K562 (cell line): ENCODE measurements around the gene POLE2. TPM values are rescaled to one million over a fixed set of nuclear protein-coding genes. Genes with fewer than 3 reads are reported as not detected.

Experiments used
- BHLHE40 ChIP-seq: IDR thresholded peaks from 2 replicates; pipeline ENCODE4 v1.6.1; 2011; ENCODE audit warnings: low read length, improper control_type of control experiment
- CHD2 ChIP-seq: IDR thresholded peaks from 2 replicates; pipeline ENCODE4 v1.6.1; 2011; ENCODE audit warnings: low read depth, low read length
- EHMT2 ChIP-seq: fragments of 450-650 bp; IDR thresholded peaks from 2 replicates; pipeline ENCODE4 v1.6.1; 2018; ENCODE audit warnings: antibody characterized with exemption
- FOSL1 ChIP-seq: fragments of 200-800 bp; sonication (Bioruptor generic); conservative IDR thresholded peaks from 2 replicates; pipeline ENCODE4 v1.6.1; 2016; ENCODE audit warnings: missing genetic modification characterization, missing compliant biosample characterization
- MEF2D ChIP-seq: conservative IDR thresholded peaks from 2 replicates; pipeline ENCODE4 v1.6.1; 2016; ENCODE audit warnings: low read depth, missing genetic modification characterization, missing compliant biosample characterization
- SAFB ChIP-seq: fragments of 200-400 bp; formaldehyde crosslinking; IDR thresholded peaks from 2 replicates; pipeline ENCODE4 v1.6.1; 2017; ENCODE audit warnings: low read depth, low read length, borderline replicate concordance
- polyA plus RNA-seq, 8 experiments: library from polyadenylated mRNA; depleted of rRNA in 4 of 8; stranded (reverse) in 5 of 8; unstranded in 3 of 8; fragments of >200 nt; fragmentation: Nextera tagmentation in 2 of 8; fragmentation: Illumina TruSeq in 1 of 8; extraction: Ambion mirVana in 2 of 8; extraction: Trizol in 1 of 8; gene quantifications; 2 replicates each; pipeline versions ENCODE4 v1.2.1 to v1.2.3, GENCODE V29; 2011 to 2014; ENCODE audit warnings: inconsistent platforms in 1 of 8, missing spikeins in 1 of 8
- total RNA-seq, 7 experiments: library from RNA; depleted of rRNA in 6 of 7; stranded (reverse); fragments of >200 nt in 6 of 7; fragmentation: Illumina TruSeq in 2 of 7; extraction: Trizol in 2 of 7; gene quantifications; 2 replicates each; pipeline versions ENCODE4 v1.2.1 to v1.2.3, GENCODE V29; 2011 to 2021; ENCODE audit warnings: low replicate concordance in 1 of 7
- TF ChIP-seq, protein P1 (sequence below): fragments of 250-450 bp; sonication (Bioruptor Pico); IDR thresholded peaks from 2 replicates; pipeline ENCODE4 v1.5.0; 2021
- TF ChIP-seq, protein P2 (sequence below): fragments of 200-600 bp; sonication (generic); IDR thresholded peaks from one replicate; pipeline ENCODE4 v1.6.1; 2012; ENCODE audit warnings: mild to moderate bottlenecking, low read depth, low read length, inconsistent platforms
- TF ChIP-seq, protein P3 (sequence below): fragments of 450-650 bp; IDR thresholded peaks from 2 replicates; pipeline ENCODE4 v1.6.1; 2016
- TF ChIP-seq, protein P4 (sequence below): fragments of 250-450 bp; sonication (Bioruptor Pico); IDR thresholded peaks from 2 replicates; pipeline ENCODE4 v1.5.0; 2020; ENCODE audit warnings: mild to moderate bottlenecking

The POLE2 gene
- total and polyA plus RNA-seq, 9 of the 15 experiments (the other 6 are each of a cell fraction or from before 2014, with no cell fraction given), result 30.7 to 78.4 (median 55.4) TPM

DNA sequence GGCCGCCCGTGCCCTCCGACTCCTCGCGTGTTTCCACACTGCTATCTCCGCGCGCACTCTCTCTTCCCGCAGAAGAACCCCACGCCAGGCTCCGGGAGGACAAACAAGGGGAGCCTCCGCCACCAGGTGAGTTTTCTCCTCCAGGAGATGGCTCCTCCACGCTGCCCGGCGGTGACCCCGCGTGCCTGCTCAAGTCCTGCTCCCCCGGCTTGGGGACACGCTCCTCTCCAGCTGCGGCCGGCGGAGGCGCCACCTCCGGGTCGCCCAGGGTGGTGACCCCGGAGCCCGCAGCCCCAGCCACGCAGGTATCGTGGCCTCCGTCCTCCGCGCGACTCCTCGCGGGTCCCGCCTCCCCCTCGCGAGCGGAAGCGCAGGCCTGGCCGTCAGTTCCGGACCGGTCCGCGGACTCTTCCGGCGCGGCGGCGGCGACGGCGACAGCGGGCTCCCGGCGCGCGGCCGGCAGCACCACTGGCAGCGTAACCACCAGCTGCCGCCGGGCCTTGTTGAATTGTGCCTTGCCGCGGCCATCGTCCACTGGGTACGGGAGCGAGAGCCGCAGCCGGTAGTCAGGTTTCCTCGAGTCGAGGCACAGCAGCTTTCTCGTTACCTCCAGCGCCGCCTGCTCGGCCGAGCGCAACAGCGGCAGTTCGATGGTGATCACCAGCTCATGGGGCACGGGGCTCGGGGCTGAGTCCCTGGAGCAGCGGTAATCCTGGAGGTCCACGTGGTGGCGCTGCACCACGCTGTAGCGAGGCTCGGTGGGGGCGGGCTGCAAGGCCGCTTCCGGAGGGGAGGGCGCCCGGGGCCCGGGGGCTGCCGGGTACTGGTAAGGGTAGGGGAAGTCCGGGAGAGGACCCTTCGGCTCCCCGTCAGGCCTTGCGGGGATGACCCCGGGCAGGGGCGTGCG, 54.1 kb downstream of the POLE2 start (continued):
- no peak; the same call in 1 of the 2 replicates for TF ChIP-seq CHD2
- peak; percentile 15; the same call in 1 of the 2 replicates for TF ChIP-seq BHLHE40
- 0 out of 2 replicates have a peak, but pooled peaks have one; percentile 9 for TF ChIP-seq FOSL1
- no peak for TF ChIP-seq MEF2D (tag)
- TF ChIP-seq, protein P1, sequence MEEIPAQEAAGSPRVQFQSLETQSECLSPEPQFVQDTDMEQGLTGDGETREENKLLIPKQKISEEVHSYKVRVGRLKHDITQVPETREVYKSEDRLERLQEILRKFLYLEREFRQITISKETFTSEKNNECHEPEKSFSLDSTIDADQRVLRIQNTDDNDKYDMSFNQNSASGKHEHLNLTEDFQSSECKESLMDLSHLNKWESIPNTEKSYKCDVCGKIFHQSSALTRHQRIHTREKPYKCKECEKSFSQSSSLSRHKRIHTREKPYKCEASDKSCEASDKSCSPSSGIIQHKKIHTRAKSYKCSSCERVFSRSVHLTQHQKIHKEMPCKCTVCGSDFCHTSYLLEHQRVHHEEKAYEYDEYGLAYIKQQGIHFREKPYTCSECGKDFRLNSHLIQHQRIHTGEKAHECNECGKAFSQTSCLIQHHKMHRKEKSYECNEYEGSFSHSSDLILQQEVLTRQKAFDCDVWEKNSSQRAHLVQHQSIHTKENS (CRISPR knock-in tag), result no peak
- TF ChIP-seq, protein P2, sequence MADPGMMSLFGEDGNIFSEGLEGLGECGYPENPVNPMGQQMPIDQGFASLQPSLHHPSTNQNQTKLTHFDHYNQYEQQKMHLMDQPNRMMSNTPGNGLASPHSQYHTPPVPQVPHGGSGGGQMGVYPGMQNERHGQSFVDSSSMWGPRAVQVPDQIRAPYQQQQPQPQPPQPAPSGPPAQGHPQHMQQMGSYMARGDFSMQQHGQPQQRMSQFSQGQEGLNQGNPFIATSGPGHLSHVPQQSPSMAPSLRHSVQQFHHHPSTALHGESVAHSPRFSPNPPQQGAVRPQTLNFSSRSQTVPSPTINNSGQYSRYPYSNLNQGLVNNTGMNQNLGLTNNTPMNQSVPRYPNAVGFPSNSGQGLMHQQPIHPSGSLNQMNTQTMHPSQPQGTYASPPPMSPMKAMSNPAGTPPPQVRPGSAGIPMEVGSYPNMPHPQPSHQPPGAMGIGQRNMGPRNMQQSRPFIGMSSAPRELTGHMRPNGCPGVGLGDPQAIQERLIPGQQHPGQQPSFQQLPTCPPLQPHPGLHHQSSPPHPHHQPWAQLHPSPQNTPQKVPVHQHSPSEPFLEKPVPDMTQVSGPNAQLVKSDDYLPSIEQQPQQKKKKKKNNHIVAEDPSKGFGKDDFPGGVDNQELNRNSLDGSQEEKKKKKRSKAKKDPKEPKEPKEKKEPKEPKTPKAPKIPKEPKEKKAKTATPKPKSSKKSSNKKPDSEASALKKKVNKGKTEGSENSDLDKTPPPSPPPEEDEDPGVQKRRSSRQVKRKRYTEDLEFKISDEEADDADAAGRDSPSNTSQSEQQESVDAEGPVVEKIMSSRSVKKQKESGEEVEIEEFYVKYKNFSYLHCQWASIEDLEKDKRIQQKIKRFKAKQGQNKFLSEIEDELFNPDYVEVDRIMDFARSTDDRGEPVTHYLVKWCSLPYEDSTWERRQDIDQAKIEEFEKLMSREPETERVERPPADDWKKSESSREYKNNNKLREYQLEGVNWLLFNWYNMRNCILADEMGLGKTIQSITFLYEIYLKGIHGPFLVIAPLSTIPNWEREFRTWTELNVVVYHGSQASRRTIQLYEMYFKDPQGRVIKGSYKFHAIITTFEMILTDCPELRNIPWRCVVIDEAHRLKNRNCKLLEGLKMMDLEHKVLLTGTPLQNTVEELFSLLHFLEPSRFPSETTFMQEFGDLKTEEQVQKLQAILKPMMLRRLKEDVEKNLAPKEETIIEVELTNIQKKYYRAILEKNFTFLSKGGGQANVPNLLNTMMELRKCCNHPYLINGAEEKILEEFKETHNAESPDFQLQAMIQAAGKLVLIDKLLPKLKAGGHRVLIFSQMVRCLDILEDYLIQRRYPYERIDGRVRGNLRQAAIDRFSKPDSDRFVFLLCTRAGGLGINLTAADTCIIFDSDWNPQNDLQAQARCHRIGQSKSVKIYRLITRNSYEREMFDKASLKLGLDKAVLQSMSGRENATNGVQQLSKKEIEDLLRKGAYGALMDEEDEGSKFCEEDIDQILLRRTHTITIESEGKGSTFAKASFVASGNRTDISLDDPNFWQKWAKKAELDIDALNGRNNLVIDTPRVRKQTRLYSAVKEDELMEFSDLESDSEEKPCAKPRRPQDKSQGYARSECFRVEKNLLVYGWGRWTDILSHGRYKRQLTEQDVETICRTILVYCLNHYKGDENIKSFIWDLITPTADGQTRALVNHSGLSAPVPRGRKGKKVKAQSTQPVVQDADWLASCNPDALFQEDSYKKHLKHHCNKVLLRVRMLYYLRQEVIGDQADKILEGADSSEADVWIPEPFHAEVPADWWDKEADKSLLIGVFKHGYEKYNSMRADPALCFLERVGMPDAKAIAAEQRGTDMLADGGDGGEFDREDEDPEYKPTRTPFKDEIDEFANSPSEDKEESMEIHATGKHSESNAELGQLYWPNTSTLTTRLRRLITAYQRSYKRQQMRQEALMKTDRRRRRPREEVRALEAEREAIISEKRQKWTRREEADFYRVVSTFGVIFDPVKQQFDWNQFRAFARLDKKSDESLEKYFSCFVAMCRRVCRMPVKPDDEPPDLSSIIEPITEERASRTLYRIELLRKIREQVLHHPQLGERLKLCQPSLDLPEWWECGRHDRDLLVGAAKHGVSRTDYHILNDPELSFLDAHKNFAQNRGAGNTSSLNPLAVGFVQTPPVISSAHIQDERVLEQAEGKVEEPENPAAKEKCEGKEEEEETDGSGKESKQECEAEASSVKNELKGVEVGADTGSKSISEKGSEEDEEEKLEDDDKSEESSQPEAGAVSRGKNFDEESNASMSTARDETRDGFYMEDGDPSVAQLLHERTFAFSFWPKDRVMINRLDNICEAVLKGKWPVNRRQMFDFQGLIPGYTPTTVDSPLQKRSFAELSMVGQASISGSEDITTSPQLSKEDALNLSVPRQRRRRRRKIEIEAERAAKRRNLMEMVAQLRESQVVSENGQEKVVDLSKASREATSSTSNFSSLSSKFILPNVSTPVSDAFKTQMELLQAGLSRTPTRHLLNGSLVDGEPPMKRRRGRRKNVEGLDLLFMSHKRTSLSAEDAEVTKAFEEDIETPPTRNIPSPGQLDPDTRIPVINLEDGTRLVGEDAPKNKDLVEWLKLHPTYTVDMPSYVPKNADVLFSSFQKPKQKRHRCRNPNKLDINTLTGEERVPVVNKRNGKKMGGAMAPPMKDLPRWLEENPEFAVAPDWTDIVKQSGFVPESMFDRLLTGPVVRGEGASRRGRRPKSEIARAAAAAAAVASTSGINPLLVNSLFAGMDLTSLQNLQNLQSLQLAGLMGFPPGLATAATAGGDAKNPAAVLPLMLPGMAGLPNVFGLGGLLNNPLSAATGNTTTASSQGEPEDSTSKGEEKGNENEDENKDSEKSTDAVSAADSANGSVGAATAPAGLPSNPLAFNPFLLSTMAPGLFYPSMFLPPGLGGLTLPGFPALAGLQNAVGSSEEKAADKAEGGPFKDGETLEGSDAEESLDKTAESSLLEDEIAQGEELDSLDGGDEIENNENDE, result no peak
- TF ChIP-seq, protein P3, sequence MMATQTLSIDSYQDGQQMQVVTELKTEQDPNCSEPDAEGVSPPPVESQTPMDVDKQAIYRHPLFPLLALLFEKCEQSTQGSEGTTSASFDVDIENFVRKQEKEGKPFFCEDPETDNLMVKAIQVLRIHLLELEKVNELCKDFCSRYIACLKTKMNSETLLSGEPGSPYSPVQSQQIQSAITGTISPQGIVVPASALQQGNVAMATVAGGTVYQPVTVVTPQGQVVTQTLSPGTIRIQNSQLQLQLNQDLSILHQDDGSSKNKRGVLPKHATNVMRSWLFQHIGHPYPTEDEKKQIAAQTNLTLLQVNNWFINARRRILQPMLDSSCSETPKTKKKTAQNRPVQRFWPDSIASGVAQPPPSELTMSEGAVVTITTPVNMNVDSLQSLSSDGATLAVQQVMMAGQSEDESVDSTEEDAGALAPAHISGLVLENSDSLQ, result no peak
- peak; percentile 90 for TF ChIP-seq SAFB
- TF ChIP-seq EHMT2, result no peak
- TF ChIP-seq, protein P4, sequence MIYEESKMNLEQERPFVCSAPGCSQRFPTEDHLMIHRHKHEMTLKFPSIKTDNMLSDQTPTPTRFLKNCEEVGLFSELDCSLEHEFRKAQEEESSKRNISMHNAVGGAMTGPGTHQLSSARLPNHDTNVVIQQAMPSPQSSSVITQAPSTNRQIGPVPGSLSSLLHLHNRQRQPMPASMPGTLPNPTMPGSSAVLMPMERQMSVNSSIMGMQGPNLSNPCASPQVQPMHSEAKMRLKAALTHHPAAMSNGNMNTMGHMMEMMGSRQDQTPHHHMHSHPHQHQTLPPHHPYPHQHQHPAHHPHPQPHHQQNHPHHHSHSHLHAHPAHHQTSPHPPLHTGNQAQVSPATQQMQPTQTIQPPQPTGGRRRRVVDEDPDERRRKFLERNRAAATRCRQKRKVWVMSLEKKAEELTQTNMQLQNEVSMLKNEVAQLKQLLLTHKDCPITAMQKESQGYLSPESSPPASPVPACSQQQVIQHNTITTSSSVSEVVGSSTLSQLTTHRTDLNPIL (CRISPR knock-in tag), result no peak
